Activated CD8-positive, alpha-beta memory T cell treated with anti-CD3 and anti-CD28 coated beads, Interleukin-2, amount 10 ng/mL, durations not matched to agents 7 days and 5 days (primary cell): ENCODE data around the gene CD44. TPM values are rescaled to one million over a fixed set of nuclear protein-coding genes. Genes with fewer than 3 reads are reported as not detected.

Experiments
- ATAC-seq: fragments of 150-1000 bp; cut with Tn5 transposase; one replicate; pipeline ENCODE4 v1.10.0; 2021; ENCODE audit warnings: moderate library complexity
- CTCF ChIA-PET: fragments of 350-600 bp; sonication (Branson Sonifier 250); formaldehyde crosslinking; loops from one replicate; lab custom pipeline; 2021; ENCODE audit warnings: antibody characterized with exemption; lab: Charles Lee
- DNase-seq: peaks from one replicate; pipeline ENCODE4 v3.0.0-alpha.2; 2020
- H3K27ac Mint-ChIP-seq: one replicate; pipeline ENCODE4 v1.8.0; 2021; ENCODE audit warnings: mild to moderate bottlenecking, mixed read lengths
- H3K27me3 Mint-ChIP-seq: one replicate; pipeline ENCODE4 v1.8.0; 2021; ENCODE audit warnings: mixed read lengths
- H3K36me3 Mint-ChIP-seq: one replicate; pipeline ENCODE4 v1.8.0; 2021; ENCODE audit warnings: mild to moderate bottlenecking, mixed read lengths
- H3K4me1 Mint-ChIP-seq: one replicate; pipeline ENCODE4 v1.8.0; 2021; ENCODE audit warnings: mixed read lengths
- H3K4me3 Mint-ChIP-seq: one replicate; pipeline ENCODE4 v1.8.0; 2021; ENCODE audit warnings: mild to moderate bottlenecking, moderate library complexity, mixed read lengths
- H3K9me3 Mint-ChIP-seq: one replicate; pipeline ENCODE4 v1.8.0; 2022; ENCODE audit warnings: low read depth, mixed read lengths
- total RNA-seq, 2 experiments: library from RNA; stranded (reverse); gene quantifications; one replicate each; pipeline ENCODE4 v1.2.3, GENCODE V29; 2021

The CD44 gene
- total RNA-seq, 2 experiments from 2014 or later, result 212 to 294 TPM

GRCh38 chr11:35157814-35158700, 19.1 kb downstream of the CD44 start:
- peaks cover 93% of the 10 kb centered on the region for H3K4me1 Mint-ChIP-seq
- DNase-seq (no peak), ATAC-seq (no peak)
- H3K36me3 Mint-ChIP-seq, result peaks cover 53% of the 10 kb centered on the region
- H3K27ac Mint-ChIP-seq, result peak overlapping the region; percentile 18
- CTCF ChIA-PET, result no interaction called here
- H3K27me3 Mint-ChIP-seq, result no peaks in the 10 kb centered on the region
- no peak overlapping the region for H3K4me3 Mint-ChIP-seq
- H3K9me3 Mint-ChIP-seq, result no peaks in the 10 kb centered on the region

GRCh38 chr11:35158701-35159510, 19.9 kb downstream of the CD44 start:
- CTCF ChIA-PET, result interaction anchor here (1.0 to 1.7 kb wide), 2 partner anchors 9 to 10 kb away, joined by 3 to 5 read pairs; no protein-coding TSS in a partner anchor
- no peak for ATAC-seq
- Mint-ChIP-seq H3K27ac (peak overlapping the region; percentile 47), H3K36me3 (peaks cover 48% of the 10 kb centered on the region), H3K27me3 (no peaks in the 10 kb centered on the region), H3K9me3 (no peaks in the 10 kb centered on the region), H3K4me3 (no peak overlapping the region), H3K4me1 (peaks cover 93% of the 10 kb centered on the region)
- no peak for DNase-seq

- Mint-ChIP-seq H3K27ac (peak overlapping the region; percentile 11), H3K27me3 (no peaks in the 10 kb centered on the region), H3K36me3 (peaks cover 42% of the 10 kb centered on the region), H3K4me3 (no peak overlapping the region), H3K4me1 (peaks cover 94% of the 10 kb centered on the region), H3K9me3 (no peaks in the 10 kb centered on the region)
- CTCF ChIA-PET, result interaction anchor here (1.0 to 1.7 kb wide), 2 partner anchors 10 to 12 kb away, joined by 3 to 5 read pairs; no protein-coding TSS in a partner anchor
- ATAC-seq, result peak; percentile 20
- DNase-seq, result no peak
Measured at GRCh38 chr11:35160246-35160824, 21.4 kb downstream of the CD44 start.

- Mint-ChIP-seq H3K36me3 (peaks cover 38% of the 10 kb centered on the region), H3K9me3 (no peaks in the 10 kb centered on the region), H3K27me3 (no peaks in the 10 kb centered on the region), H3K4me3 (no peak overlapping the region), H3K4me1 (peaks cover 94% of the 10 kb centered on the region), H3K27ac (no peak overlapping the region)
- no peak for ATAC-seq
- DNase-seq, result no peak
- CTCF ChIA-PET, result interaction anchor here (8.0 to 8.2 kb wide), 2 partner anchors 12 to 17 kb away, joined by 64 to 101 read pairs; no protein-coding TSS in a partner anchor
Measured at GRCh38 chr11:35160902-35161597, 22.1 kb downstream of the CD44 start.

GRCh38 chr11:35162745-35163144, 23.8 kb downstream of the CD44 start:
- Mint-ChIP-seq H3K4me1 (peaks cover 99% of the 10 kb centered on the region), H3K27me3 (no peaks in the 10 kb centered on the region), H3K4me3 (no peak overlapping the region), H3K27ac (peak overlapping the region; percentile 25), H3K36me3 (peaks cover 41% of the 10 kb centered on the region), H3K9me3 (no peaks in the 10 kb centered on the region)
- no peak for DNase-seq
- CTCF ChIA-PET, result interaction anchor here (0.7 to 8.2 kb wide), 17 partner anchors 8 to 224 kb away, joined by 3 to 101 read pairs (median 4); no protein-coding TSS in a partner anchor
- no peak for ATAC-seq

GRCh38 chr11:35163209-35163608, 24.2 kb downstream of the CD44 start:
- Mint-ChIP-seq H3K9me3 (no peaks in the 10 kb centered on the region), H3K27me3 (no peaks in the 10 kb centered on the region), H3K4me1 (peaks cover 99% of the 10 kb centered on the region), H3K36me3 (peaks cover 43% of the 10 kb centered on the region), H3K27ac (no peak overlapping the region), H3K4me3 (no peak overlapping the region)
- DNase-seq (no peak), ATAC-seq (no peak)
- CTCF ChIA-PET, result interaction anchor here (0.7 to 8.2 kb wide), 19 partner anchors 9 to 225 kb away, joined by 3 to 101 read pairs (median 4); no protein-coding TSS in a partner anchor

GRCh38 chr11:35163702-35164496, 24.9 kb downstream of the CD44 start:
- Mint-ChIP-seq H3K4me3 (no peak overlapping the region), H3K27ac (peak overlapping the region; percentile 79), H3K36me3 (peaks cover 50% of the 10 kb centered on the region), H3K4me1 (peaks cover 99% of the 10 kb centered on the region), H3K27me3 (no peaks in the 10 kb centered on the region), H3K9me3 (no peaks in the 10 kb centered on the region)
- peak; percentile 10 for ATAC-seq
- CTCF ChIA-PET, result interaction anchor here (0.7 to 8.2 kb wide), 20 partner anchors 9 to 225 kb away, joined by 3 to 101 read pairs (median 4); no protein-coding TSS in a partner anchor
- peak; percentile 72 for DNase-seq

- CTCF ChIA-PET, result interaction anchor here (0.9 to 8.2 kb wide), 13 partner anchors 10 to 246 kb away, joined by 3 to 101 read pairs (median 3); no protein-coding TSS in a partner anchor
- no peaks in the 10 kb centered on the region for H3K27me3 Mint-ChIP-seq
- H3K9me3 Mint-ChIP-seq, result no peaks in the 10 kb centered on the region
- H3K27ac Mint-ChIP-seq, result peak overlapping the region; percentile 99
- H3K36me3 Mint-ChIP-seq, result peaks cover 55% of the 10 kb centered on the region
- H3K4me1 Mint-ChIP-seq, result peaks cover 98% of the 10 kb centered on the region
- ATAC-seq (no peak), DNase-seq (no peak)
- H3K4me3 Mint-ChIP-seq, result peak overlapping the region; percentile 44
Measured at GRCh38 chr11:35165030-35165422, 26.1 kb downstream of the CD44 start.

- DNase-seq, result peak; percentile 97
- Mint-ChIP-seq H3K27ac (peak overlapping the region; percentile 99), H3K4me1 (peaks cover 95% of the 10 kb centered on the region), H3K36me3 (peaks cover 54% of the 10 kb centered on the region), H3K9me3 (no peaks in the 10 kb centered on the region), H3K4me3 (peak overlapping the region; percentile 44), H3K27me3 (no peaks in the 10 kb centered on the region)
- CTCF ChIA-PET, result interaction anchor here (0.9 to 8.2 kb wide), 19 partner anchors 11 to 247 kb away, joined by 3 to 101 read pairs (median 4); no protein-coding TSS in a partner anchor
- peak; percentile 77 for ATAC-seq
Measured at GRCh38 chr11:35165423-35166368, 26.7 kb downstream of the CD44 start.

- no peaks in the 10 kb centered on the region for H3K9me3 Mint-ChIP-seq
- H3K36me3 Mint-ChIP-seq, result peaks cover 55% of the 10 kb centered on the region
- peaks cover 95% of the 10 kb centered on the region for H3K4me1 Mint-ChIP-seq
- peak overlapping the region; percentile 44 for H3K4me3 Mint-ChIP-seq
- peak; percentile 59 for DNase-seq
- peak; percentile 21 for ATAC-seq
- no peaks in the 10 kb centered on the region for H3K27me3 Mint-ChIP-seq
- H3K27ac Mint-ChIP-seq, result peak overlapping the region; percentile 99
- CTCF ChIA-PET, result interaction anchor here (0.8 to 8.2 kb wide), 14 partner anchors 11 to 248 kb away, joined by 3 to 101 read pairs (median 4); no protein-coding TSS in a partner anchor
Measured at GRCh38 chr11:35166369-35167360, 27.7 kb downstream of the CD44 start.
